D721Med (cell line): ENCODE measurements around the gene GABPB2.

Experiments used
- DNase-seq: peaks from one replicate; pipeline ENCODE4 v3.0.0; 2011; ENCODE audit warnings: low spot score; ENCODE audit not compliant: insufficient read length
- FAIRE-seq: peaks from 2 replicates; lab custom pipeline; 2011; peaks lifted over from hg19 to GRCh38; lab: Jason Lieb, UNC
- CTCF ChIP-seq: IDR thresholded peaks from 2 replicates; pipeline ENCODE4 v1.5.1; 2012; ENCODE audit warnings: mild to moderate bottlenecking, control low read depth; ENCODE audit not compliant: insufficient read depth; ENCODE audit errors: missing control alignments

The GABPB2 gene

GRCh38 chr1:151171190-151171589 lies 100.6 kb downstream of the GABPB2 start:
- no peak for TF ChIP-seq CTCF

More at GRCh38 chr1:151171190-151171589, 100.6 kb downstream of the GABPB2 start:
- FAIRE-seq, result no peak
- DNase-seq, result no peak
